Thyroid gland (tissue), 4 donors: ENCODE measurements around the gene PCDHB2. TPM values are rescaled to one million over a fixed set of nuclear protein-coding genes. Genes with fewer than 3 reads are reported as not detected.
"Not testable (repeated sequence)": the region's sequence is repeated elsewhere in the genome, so short reads cannot be mapped to it uniquely, and the experiment has no call there.

Source experiments
- DNase-seq, 2 donors: peaks; one replicate each; pipeline ENCODE4 v3.0.0-alpha.2; 2019
- H3K27ac ChIP-seq, 3 donors: fragments of 200-600 bp; sonication (generic); 1 replicate in 2 of 3; 2 replicates in 1 of 3; pipeline ENCODE4 v1.5.1; 2016 to 2019; ENCODE audit warnings: mild to moderate bottlenecking in 1 of 3, moderate library complexity in 1 of 3
- H3K27me3 ChIP-seq: fragments of 200-600 bp; sonication (generic); one replicate; pipeline ENCODE4 v1.5.1; 2019
- H3K36me3 ChIP-seq, 2 donors: fragments of 200-600 bp; sonication (generic); one replicate each; pipeline ENCODE4 v1.5.1; 2016 to 2019
- H3K4me1 ChIP-seq, 2 donors: fragments of 200-600 bp; sonication (generic); one replicate each; pipeline ENCODE4 v1.5.1; 2017 to 2019
- H3K4me3 ChIP-seq, 3 donors: fragments of 200-600 bp; sonication (generic); replicated peaks in 1 of 3; 1 replicate in 2 of 3; 2 replicates in 1 of 3; pipeline ENCODE4 v1.5.1; 2016; ENCODE audit warnings: mild to moderate bottlenecking in 1 of 3
- H3K9me3 ChIP-seq: fragments of 200-600 bp; sonication (generic); one replicate; pipeline ENCODE4 v1.5.1; 2017
- CTCF ChIP-seq, 6 experiments: fragments of 200-600 bp in 3 of 6; fragments of 450-650 bp in 3 of 6; sonication (generic) in 3 of 6; IDR thresholded peaks; one replicate each; pipeline ENCODE4 v1.5.1; 2016 to 2019; ENCODE audit warnings: antibody characterized with exemption in 6 of 6, mild to moderate bottlenecking in 2 of 6, inconsistent platforms in 1 of 6, moderate library complexity in 1 of 6
- POLR2A ChIP-seq, 2 donors: fragments of 450-650 bp; IDR thresholded peaks; one replicate each; pipeline ENCODE4 v1.6.1; 2017; ENCODE audit warnings: antibody characterized with exemption in 2 of 2, mild to moderate bottlenecking in 2 of 2, moderate library complexity in 1 of 2
- WGBS, 2 donors: methylation state at CpG; one replicate each; pipeline ENCODE4 v1.1.5; 2017; 5-methylcytosine and 5-hydroxymethylcytosine counted together
- intact Hi-C: fragments of 100-400 bp; cut with DNase I; formaldehyde crosslinking; loops from one replicate; pipeline ENCODE4 v1.15.1; 2023
- total RNA-seq, 4 donors: library from RNA; depleted of rRNA; stranded (reverse); fragments of >200 nt; gene quantifications; one replicate each; pipeline ENCODE4 v1.2.3, GENCODE V29; 2016

PCDHB2 gene
- total RNA-seq, 4 donors from 2014 or later = 1.2 to 4.2 (median 3.2) TPM

GRCh38 chr5:141121985-141122384 is 27.6 kb downstream of the PCDHB2 start:
- DNase-seq = no peak
- H3K27ac ChIP-seq = no peak overlapping the region
- H3K9me3 ChIP-seq = no peaks in the 10 kb centered on the region
- H3K4me3 ChIP-seq = no peak overlapping the region
- peaks cover 4% of the 10 kb centered on the region for H3K27me3 ChIP-seq
- no peaks in the 10 kb centered on the region for H3K36me3 ChIP-seq
- intact Hi-C loops = no loop called here
- 34 to 66% methylated on average over 11 to 12 of the region's 12 CpGs for WGBS, 2 donors
- TF ChIP-seq CTCF (IDR thresholded peaks at IDR 0.05) (no peak), POLR2A (IDR thresholded peaks at IDR 0.05) (no peak)
- H3K4me1 ChIP-seq = no peaks in the 10 kb centered on the region

GRCh38 chr5:141123396-141124135 is 29.2 kb downstream of the PCDHB2 start:
- H3K4me3 ChIP-seq, DNase-seq, H3K27ac ChIP-seq, H3K36me3 ChIP-seq, intact Hi-C loops, H3K4me1 ChIP-seq, H3K9me3 ChIP-seq, H3K27me3 ChIP-seq: not testable (repeated sequence)
- WGBS, 2 donors = 21 to 60% methylated on average over 2 to 6 of the region's 73 CpGs

GRCh38 chr5:141127305-141127704 is 32.9 kb downstream of the PCDHB2 start:
- Histone ChIP-seq H3K27me3 (no peaks in the 10 kb centered on the region), H3K4me3 (no peak overlapping the region), H3K36me3 (no peaks in the 10 kb centered on the region), H3K9me3 (no peaks in the 10 kb centered on the region), H3K27ac (no peak overlapping the region), H3K4me1 (no peaks in the 10 kb centered on the region)
- DNase-seq = no peak
- 92 to 94% methylated on average over 1 of the region's 1 CpG for WGBS, 2 donors
- intact Hi-C loops = no loop called here
- TF ChIP-seq CTCF (IDR thresholded peaks at IDR 0.05) (no peak), POLR2A (IDR thresholded peaks at IDR 0.05) (no peak)

GRCh38 chr5:141135030-141135717 is 40.8 kb downstream of the PCDHB2 start, which contains the start of gene PCDHB5:
TSS of gene PCDHB5 (plus strand) at chr5:141135206. CDS start at chr5:141135435, 229 bp downstream.
- TF ChIP-seq CTCF (IDR thresholded peaks at IDR 0.05) = peak in 3 of 6 experiments; percentile 52 to 64 (median 56)
- TF ChIP-seq POLR2A (IDR thresholded peaks at IDR 0.05) = no peak
- no peaks in the 10 kb centered on the region for H3K36me3 ChIP-seq
- peak; percentile 6 to 53 for DNase-seq
- intact Hi-C loops = no loop called here
- H3K4me1 ChIP-seq = no peaks in the 10 kb centered on the region
- H3K9me3 ChIP-seq = no peaks in the 10 kb centered on the region
- no peak within 1 kb of the TSS for H3K27ac ChIP-seq
- H3K4me3 ChIP-seq = peak within 1 kb of the TSS in 1 of 3 donors; percentile 44
- WGBS, 2 donors = 19 to 24% methylated on average over 22 of the region's 22 CpGs
- no peaks in the 10 kb centered on the region for H3K27me3 ChIP-seq

GRCh38 chr5:141135718-141136266 is 41.4 kb downstream of the PCDHB2 start:
- TF ChIP-seq POLR2A (IDR thresholded peaks at IDR 0.05) = no peak
- no peak for TF ChIP-seq CTCF (IDR thresholded peaks at IDR 0.05)
- H3K9me3 ChIP-seq = no peaks in the 10 kb centered on the region

GRCh38 chr5:141137346-141137745 is 42.9 kb downstream of the PCDHB2 start:
- H3K4me1 ChIP-seq, H3K27ac ChIP-seq, H3K36me3 ChIP-seq, H3K9me3 ChIP-seq, H3K27me3 ChIP-seq, intact Hi-C loops, H3K4me3 ChIP-seq, DNase-seq: not testable (repeated sequence)
- 50 to 84% methylated on average over 8 to 18 of the region's 34 CpGs for WGBS, 2 donors

More at GRCh38 chr5:141135718-141136266, 41.4 kb downstream of the PCDHB2 start:
- DNase-seq = no peak
- no peak overlapping the region for H3K27ac ChIP-seq
- no peaks in the 10 kb centered on the region for H3K4me1 ChIP-seq
- H3K27me3 ChIP-seq = no peaks in the 10 kb centered on the region
- H3K36me3 ChIP-seq = no peaks in the 10 kb centered on the region
- intact Hi-C loops = no loop called here
- 38 to 64% methylated on average over 19 of the region's 19 CpGs for WGBS, 2 donors
- peak overlapping the region in 1 of 3 donors; percentile 44 for H3K4me3 ChIP-seq
